HEK293T (cell line): Measurements from ENCODE around the gene PFN3.

Experiments used
- ARNT ChIP-seq: fragments of 450-650 bp; IDR thresholded peaks from 2 replicates; pipeline ENCODE4 v1.6.1; 2017; ENCODE audit warnings: mild to moderate bottlenecking
- SUZ12 ChIP-seq: fragments of 450-650 bp; IDR thresholded peaks from 2 replicates; pipeline ENCODE4 v1.6.1; 2016; ENCODE audit warnings: mild to moderate bottlenecking
- TARDBP ChIP-seq: fragments of 450-650 bp; IDR thresholded peaks from 2 replicates; pipeline ENCODE4 v1.6.1; 2016

DNA sequence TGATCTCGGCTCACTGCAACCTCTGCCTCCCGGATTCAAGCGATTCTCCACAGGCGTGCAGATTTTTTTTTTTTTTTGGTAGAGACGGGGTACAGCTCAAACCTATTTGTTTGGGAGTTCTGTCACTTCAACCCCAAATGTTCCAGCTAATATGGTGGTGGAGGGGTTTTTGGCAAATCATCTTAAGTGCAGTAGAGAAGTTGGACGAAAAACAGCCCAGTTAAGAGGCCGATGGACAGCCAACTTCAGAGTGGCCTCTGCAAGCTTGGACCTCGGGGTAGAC, 45.4 kb upstream of the PFN3 start:
- TF ChIP-seq TARDBP = no peak
- TF ChIP-seq ARNT = no peak
- TF ChIP-seq SUZ12 = no peak
